Measurements from ENCODE around the gene LYSET. TPM values are rescaled to one million over a fixed set of nuclear protein-coding genes. Genes with fewer than 3 reads are reported as not detected.

The LYSET gene
- total and polyA plus RNA-seq, 10 donors: 8.5 to 29.2 (median 15.2) TPM

DNA sequence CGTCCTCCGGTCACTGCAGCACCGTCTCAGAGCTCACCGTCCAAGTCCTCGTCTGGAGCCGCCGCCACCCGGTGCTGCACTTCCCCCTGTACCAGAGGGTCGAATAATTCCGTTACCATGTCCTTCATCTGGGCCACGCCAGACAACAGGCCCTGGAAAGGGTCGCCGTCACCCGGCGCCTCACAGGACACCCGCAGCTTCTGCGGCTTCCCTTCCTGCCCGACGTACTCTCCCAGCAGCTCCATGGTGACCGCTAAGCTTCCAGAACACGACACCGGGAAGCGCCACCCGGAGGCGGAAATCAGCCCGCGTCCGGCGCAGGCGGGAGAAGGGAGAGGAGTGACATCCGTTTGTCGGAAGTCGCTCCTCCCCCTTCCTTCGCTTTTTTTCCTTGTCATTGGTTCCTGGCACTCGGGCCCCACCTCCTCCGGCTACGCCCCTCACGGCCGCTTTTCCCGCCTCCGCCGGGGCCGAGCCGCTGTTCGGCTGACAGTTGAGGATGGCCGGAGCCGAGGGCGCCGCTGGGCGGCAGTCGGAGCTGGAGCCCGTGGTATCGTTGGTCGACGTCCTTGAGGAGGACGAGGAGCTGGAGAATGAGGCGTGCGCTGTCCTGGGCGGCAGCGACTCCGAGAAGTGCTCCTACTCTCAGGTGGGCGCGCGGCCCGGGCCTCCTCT is 21.8 kb downstream of the LYSET start, which contains the start of the genes GON7 and UBR7:
TSS of gene GON7 (minus strand) at position 273 of the 675 bp plus-strand sequence. CDS start at position 245, 28 bp downstream.
TSS of gene UBR7 (plus strand) at position 464 of the 675 bp plus-strand sequence. CDS start at position 500, 36 bp downstream.
- H3K36me3 ChIP-seq: peaks cover 0 to 21% (median 8%) of the 10 kb centered on the region in 6 donors
- peak within 1 kb of the TSS; percentile 66 to 93 (median 89) for H3K27ac ChIP-seq
- no peaks in the 10 kb centered on the region for H3K27me3 ChIP-seq (replicated peaks in 1 of 7)
- DNase-seq: peak; percentile 97
- TF ChIP-seq, protein P1, sequence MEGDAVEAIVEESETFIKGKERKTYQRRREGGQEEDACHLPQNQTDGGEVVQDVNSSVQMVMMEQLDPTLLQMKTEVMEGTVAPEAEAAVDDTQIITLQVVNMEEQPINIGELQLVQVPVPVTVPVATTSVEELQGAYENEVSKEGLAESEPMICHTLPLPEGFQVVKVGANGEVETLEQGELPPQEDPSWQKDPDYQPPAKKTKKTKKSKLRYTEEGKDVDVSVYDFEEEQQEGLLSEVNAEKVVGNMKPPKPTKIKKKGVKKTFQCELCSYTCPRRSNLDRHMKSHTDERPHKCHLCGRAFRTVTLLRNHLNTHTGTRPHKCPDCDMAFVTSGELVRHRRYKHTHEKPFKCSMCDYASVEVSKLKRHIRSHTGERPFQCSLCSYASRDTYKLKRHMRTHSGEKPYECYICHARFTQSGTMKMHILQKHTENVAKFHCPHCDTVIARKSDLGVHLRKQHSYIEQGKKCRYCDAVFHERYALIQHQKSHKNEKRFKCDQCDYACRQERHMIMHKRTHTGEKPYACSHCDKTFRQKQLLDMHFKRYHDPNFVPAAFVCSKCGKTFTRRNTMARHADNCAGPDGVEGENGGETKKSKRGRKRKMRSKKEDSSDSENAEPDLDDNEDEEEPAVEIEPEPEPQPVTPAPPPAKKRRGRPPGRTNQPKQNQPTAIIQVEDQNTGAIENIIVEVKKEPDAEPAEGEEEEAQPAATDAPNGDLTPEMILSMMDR (IDR thresholded peaks at IDR 0.05 in 8 of 11, conservative IDR thresholded peaks at IDR 0.05 in 3 of 11): peak in 8 of 11 experiments; percentile 14 to 67 (median 52)
- TF ChIP-seq POLR2A (IDR thresholded peaks at IDR 0.05): peak in 1 of 3 donors; percentile 49
- TF ChIP-seq POLR2AphosphoS5 (IDR thresholded peaks at IDR 0.05): peak; percentile 96 to 98 (median 97)
- peaks cover 29 to 73% (median 52%) of the 10 kb centered on the region in 6 donors for H3K4me1 ChIP-seq
- H3K4me3 ChIP-seq: peak within 1 kb of the TSS; percentile 85 to 98 (median 91)
- no peaks in the 10 kb centered on the region for H3K9me3 ChIP-seq
- 0 to 1% (median 1%) methylated on average over 56 to 65 of the region's 65 CpGs for WGBS, 5 donors
- intact Hi-C loops (cut with DNase I; ENCODE audit: low total_unique reads): no loop called here

DNA sequence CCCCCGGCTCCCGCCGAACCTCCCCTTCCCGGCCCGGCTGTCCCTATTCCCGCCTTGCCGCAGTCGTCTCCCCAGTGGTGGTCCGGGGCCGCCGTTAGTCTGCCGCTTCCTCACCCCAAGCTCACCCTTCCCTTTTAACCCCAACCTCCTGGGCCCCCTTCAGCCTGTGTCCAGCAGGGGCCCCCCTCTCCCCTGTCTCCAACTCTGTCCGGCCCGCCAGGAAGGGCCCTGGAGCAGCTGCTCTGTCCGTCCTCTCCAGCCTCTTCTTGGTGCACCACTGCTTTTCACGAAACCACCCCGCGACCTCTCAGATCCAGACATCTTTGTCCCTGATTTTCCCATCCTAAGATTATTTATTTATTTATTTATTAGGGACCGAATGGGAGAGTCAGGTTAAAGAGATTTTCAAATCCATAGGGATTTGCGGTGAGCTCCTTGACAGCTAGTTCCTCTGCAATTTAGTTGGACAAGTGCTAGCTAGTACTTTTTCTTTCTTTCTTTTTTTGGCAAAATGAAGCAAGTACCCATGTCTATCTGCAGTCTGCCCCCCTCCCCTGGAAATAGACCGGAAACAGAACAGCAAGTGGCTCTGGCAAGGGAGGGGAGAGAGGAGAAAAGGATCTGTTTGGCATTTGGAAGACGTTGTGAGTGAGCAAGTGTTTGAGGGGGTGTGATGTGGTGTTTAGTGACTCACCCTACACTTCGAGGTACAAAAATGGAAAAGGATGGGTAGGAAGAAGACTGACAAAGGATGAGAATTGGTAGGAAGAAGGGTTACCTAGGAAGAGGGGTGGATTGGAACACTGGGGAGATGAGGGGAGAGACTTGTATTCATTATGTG is 22.6 kb downstream of the LYSET start:
- peaks cover 0 to 29% (median 14%) of the 10 kb centered on the region in 6 donors for H3K36me3 ChIP-seq
- intact Hi-C loops (cut with DNase I; ENCODE audit: low total_unique reads): no loop called here
- H3K4me1 ChIP-seq: peaks cover 29 to 73% (median 52%) of the 10 kb centered on the region in 6 donors
- H3K27me3 ChIP-seq (replicated peaks in 1 of 7): no peaks in the 10 kb centered on the region
- peak overlapping the region; percentile 85 to 98 (median 91) for H3K4me3 ChIP-seq
- DNase-seq: no peak
- no peaks in the 10 kb centered on the region for H3K9me3 ChIP-seq
- peak overlapping the region; percentile 49 to 93 (median 89) for H3K27ac ChIP-seq
- TF ChIP-seq, protein P1 (IDR thresholded peaks at IDR 0.05 in 8 of 11, conservative IDR thresholded peaks at IDR 0.05 in 3 of 11): peak in 3 of 11 experiments; percentile 10 to 42 (median 41)
- no peak for TF ChIP-seq POLR2AphosphoS5 (IDR thresholded peaks at IDR 0.05)
- TF ChIP-seq POLR2A (IDR thresholded peaks at IDR 0.05): no peak
- 1% methylated on average over 22 to 23 of the region's 23 CpGs for WGBS, 5 donors

DNA sequence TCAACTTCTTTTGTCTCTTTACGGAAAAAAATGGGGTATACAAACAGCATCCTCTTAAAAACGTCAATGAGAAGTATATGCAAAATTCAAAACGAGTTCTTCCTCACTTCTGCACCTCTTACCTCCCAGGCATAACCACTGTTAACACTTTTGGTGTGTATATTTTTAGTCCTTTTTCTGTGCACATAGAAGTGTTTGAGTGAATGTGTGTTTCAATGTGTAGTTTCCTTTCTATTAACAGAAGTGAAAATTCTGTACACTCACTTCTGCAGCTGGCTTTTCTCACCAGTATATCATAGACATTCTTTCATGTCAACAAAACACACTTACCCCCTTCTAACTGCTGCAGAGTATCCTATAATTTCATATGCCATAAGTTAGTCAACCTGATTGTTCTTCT is 27.3 kb downstream of the LYSET start:
- no peak overlapping the region for H3K4me3 ChIP-seq
- peaks cover 15 to 36% (median 30%) of the 10 kb centered on the region in 6 donors for H3K4me1 ChIP-seq
- no peaks in the 10 kb centered on the region for H3K9me3 ChIP-seq
- no peaks in the 10 kb centered on the region for H3K27me3 ChIP-seq (replicated peaks in 1 of 7)
- DNase-seq: no peak
- WGBS, 5 donors: 46 to 67% (median 65%) methylated on average over 3 of the region's 3 CpGs
- TF ChIP-seq, protein P1 (IDR thresholded peaks at IDR 0.05 in 8 of 11, conservative IDR thresholded peaks at IDR 0.05 in 3 of 11): no peak
- no peak for TF ChIP-seq POLR2AphosphoS5 (IDR thresholded peaks at IDR 0.05)
- no peak for TF ChIP-seq POLR2A (IDR thresholded peaks at IDR 0.05)
- intact Hi-C loops (cut with DNase I; ENCODE audit: low total_unique reads): no loop called here
- peak overlapping the region in 1 of 8 donors; percentile 39 for H3K27ac ChIP-seq
- peaks cover 0 to 76% (median 61%) of the 10 kb centered on the region in 6 donors for H3K36me3 ChIP-seq
